Urinary bladder (tissue), 4 donors: ENCODE data around the gene RPL10A. TPM values are rescaled to one million over a fixed set of nuclear protein-coding genes. Genes with fewer than 3 reads are reported as not detected.

Experiments
- DNase-seq: peaks from one replicate; pipeline ENCODE4 v3.0.0-alpha.2; 2015; ENCODE audit errors: extremely low spot score
- H3K27ac ChIP-seq: one replicate; pipeline ENCODE4 v1.5.1; 2013; ENCODE audit warnings: low read depth, mild to moderate bottlenecking, moderate library complexity
- H3K36me3 ChIP-seq: one replicate; pipeline ENCODE4 v1.6.1; 2013; ENCODE audit warnings: mild to moderate bottlenecking, moderate library complexity; ENCODE audit not compliant: insufficient read depth
- H3K4me1 ChIP-seq: one replicate; pipeline ENCODE4 v1.6.1; 2013; ENCODE audit warnings: mild to moderate bottlenecking, moderate library complexity; ENCODE audit not compliant: insufficient read depth
- H3K4me3 ChIP-seq: one replicate; pipeline ENCODE4 v1.5.1; 2013; ENCODE audit warnings: low read depth, low read length
- WGBS: extraction: QIAGEN DNeasy Blood & Tissue Kit; methylation state at CpG from one replicate; pipeline ENCODE4 v1.1.7; 2013; 5-methylcytosine and 5-hydroxymethylcytosine counted together
- polyA plus RNA-seq: library from polyadenylated mRNA; stranded (reverse); fragments of 200-250 nt; gene quantifications from one replicate; pipeline ENCODE4 v1.2.3, GENCODE V29; 2013
- total RNA-seq: library from RNA; depleted of rRNA; stranded (reverse); fragments of >200 nt; gene quantifications from one replicate; pipeline ENCODE4 v1.2.3, GENCODE V29; 2014
- donor health status: healthy with polysubstance abuse.
- donor health status: healthy.

The RPL10A gene
- total and polyA plus RNA-seq, 2 donors: 2,015 to 2,572 TPM

DNA sequence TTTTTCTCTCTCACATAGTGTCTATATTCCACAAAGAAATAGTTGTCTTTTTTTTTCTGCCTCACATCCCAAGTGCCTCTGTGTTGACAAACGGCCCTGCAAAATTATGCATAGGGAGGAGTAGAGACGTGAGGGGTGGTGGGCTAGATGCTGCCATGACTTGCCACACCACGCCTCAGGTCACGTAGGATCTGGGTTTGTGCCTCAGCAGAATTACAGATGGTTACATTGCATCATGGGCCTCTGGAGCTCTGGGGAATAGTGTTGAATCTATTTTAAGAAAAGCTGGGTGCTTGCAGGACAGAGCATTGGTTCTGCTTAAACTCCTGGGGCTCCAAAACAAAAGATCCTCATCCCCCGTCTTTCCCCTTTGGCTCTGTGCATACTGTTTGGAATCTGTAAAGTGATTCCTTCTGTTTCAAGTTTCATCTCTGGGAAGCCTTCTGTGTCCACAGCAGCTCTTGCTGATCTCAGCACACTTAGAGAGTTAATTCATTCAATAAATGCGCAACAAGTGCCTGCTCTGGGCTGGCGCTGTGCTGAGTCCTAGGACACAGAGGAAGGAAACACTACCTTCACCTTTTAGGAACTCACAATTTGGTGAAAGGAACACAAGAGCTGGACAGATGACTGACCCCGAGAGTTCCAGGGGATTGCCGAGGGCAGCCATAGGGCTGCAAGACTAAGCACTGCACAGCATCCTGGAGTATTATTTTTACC lies 13.7 kb upstream of the RPL10A start:
- no peak overlapping the region for H3K4me3 ChIP-seq
- H3K27ac ChIP-seq: no peak overlapping the region
- no peaks in the 10 kb centered on the region for H3K36me3 ChIP-seq
- no peak for DNase-seq
- WGBS: 83% methylated on average over 9 of the region's 9 CpGs
- no peaks in the 10 kb centered on the region for H3K4me1 ChIP-seq

DNA sequence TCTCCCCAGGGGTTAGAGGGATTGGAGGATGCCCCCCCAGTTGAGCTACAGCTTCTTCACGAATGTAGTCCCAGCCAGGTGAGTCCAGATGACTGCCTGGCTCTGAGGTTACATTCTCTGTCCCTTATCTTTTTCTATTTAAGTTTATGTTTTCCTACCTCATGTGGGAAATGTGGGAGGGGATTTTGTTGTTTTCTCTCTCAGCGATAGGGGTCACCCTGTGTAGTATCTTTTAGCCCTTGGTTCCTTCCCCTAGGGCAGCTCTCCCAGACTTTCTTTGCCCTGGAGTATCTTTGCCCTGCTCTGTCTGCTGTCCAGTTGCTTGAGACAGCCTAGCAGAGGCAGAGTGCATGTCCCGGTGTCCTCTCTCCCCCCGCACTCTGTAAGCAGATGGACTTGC lies 10.3 kb upstream of the RPL10A start:
- H3K27ac ChIP-seq: no peak overlapping the region
- no peak for DNase-seq
- WGBS: 84% methylated on average over 4 of the region's 4 CpGs
- H3K36me3 ChIP-seq: no peaks in the 10 kb centered on the region
- no peak overlapping the region for H3K4me3 ChIP-seq
- no peaks in the 10 kb centered on the region for H3K4me1 ChIP-seq

DNA sequence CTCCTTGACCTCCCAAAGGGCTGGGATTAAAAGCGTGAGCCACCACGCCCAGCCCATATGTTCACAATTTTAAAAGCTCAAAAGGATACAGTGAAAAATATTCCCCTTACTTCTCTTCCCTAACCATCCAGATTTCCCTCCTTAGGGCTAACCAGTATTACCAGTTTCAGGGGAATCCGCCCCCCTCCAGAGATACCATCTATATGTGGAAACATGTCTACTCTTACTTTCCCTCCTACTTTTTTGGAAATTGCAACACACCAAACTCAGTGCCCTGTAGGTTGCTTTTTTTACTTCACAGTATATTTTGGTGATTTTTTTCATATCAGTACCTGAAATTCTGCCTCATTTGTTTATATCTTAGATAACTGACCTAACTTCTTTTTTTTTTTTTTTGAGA lies 6.9 kb upstream of the RPL10A start:
- H3K4me1 ChIP-seq: no peaks in the 10 kb centered on the region
- H3K36me3 ChIP-seq: no peaks in the 10 kb centered on the region
- no peak overlapping the region for H3K27ac ChIP-seq

DNA sequence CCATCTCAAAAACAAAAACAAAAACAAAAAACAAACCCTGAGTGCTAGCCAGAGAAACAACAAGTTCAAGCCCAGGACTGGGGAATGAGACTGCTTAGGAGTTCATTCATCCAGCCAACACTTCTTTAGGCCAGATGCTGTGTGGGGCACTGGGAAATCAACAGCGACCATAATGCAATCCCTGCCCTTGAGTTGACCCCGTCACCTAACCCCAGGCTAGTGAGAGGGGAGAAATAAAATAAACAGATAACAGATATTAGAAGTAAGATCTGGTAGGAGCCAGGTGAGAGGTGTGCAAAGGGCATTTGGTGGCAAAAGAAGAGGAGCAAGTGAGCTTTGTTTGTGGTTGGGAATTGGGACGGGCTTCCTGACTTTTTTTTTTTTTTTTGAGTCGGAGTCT lies 4.9 kb upstream of the RPL10A start:
- H3K4me1 ChIP-seq: no peaks in the 10 kb centered on the region
- H3K4me3 ChIP-seq: no peak overlapping the region
- H3K27ac ChIP-seq: no peak overlapping the region
- no peaks in the 10 kb centered on the region for H3K36me3 ChIP-seq
- no peak for DNase-seq
- 94% methylated on average over 4 of the region's 4 CpGs for WGBS

More for the DNA sequence above, 6.9 kb upstream of the RPL10A start:
- DNase-seq: no peak
- 83% methylated on average over 3 of the region's 3 CpGs for WGBS
- H3K4me3 ChIP-seq: no peak overlapping the region

DNA sequence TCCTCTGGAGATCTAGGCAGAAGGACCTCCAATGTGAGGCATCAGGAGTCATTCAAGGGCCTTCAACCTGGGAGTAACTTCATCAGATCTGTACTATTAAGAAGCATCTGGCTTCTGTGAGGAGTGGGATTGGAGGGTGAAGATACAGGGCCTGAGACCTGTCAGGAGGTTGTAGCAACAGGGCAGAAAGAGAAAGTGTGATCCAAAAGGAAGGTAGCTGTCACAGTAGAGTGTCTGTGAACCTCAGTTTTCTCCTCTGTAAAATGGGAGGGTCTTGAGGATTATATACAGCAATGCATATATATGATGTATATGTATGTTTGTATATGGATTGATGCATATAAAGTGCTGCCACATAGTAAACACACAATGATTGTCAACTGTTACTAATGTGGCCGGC lies 2.6 kb upstream of the RPL10A start:
- H3K36me3 ChIP-seq: no peaks in the 10 kb centered on the region
- DNase-seq: no peak
- no peaks in the 10 kb centered on the region for H3K4me1 ChIP-seq
- H3K4me3 ChIP-seq: no peak overlapping the region
- H3K27ac ChIP-seq: no peak overlapping the region
- 97% methylated on average over 1 of the region's 1 CpG for WGBS

DNA sequence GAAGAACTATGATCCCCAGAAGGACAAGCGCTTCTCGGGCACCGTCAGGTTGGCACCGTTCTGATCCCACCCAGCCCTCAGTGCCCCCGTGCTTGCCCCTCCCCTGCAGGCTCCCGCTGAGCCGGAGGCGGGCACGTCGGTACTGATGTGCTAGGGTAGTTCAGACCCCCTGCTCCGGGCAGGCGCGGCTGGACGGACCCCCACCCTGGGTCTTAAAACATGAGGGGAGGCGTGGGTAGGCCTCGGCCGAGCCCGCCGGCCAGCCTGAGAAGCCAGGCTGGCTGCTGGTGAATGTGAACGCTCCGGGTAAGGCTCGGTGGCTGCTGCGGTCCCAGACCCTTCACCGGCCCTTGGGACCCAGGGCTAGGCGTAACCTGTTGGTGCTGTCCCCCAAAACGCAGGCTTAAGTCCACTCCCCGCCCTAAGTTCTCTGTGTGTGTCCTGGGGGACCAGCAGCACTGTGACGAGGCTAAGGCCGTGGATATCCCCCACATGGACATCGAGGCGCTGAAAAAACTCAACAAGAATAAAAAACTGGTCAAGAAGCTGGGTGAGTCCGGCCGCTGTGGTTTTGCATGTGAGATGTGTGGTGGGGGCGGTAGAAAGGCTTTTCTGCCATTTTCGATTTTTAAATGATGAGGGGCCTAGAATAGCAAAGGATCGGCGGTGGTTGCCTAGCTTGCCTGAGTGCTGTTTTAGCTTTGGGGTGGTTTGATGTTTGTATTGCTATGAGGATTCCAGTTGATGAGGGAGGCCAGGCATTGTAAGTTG lies 964 bp downstream of the RPL10A start:
- 4% methylated on average over 37 of the region's 37 CpGs for WGBS
- DNase-seq: no peak
- Histone ChIP-seq H3K27ac (peak overlapping the region; percentile 91), H3K4me1 (no peaks in the 10 kb centered on the region), H3K4me3 (peak overlapping the region; percentile 71), H3K36me3 (no peaks in the 10 kb centered on the region)

DNA sequence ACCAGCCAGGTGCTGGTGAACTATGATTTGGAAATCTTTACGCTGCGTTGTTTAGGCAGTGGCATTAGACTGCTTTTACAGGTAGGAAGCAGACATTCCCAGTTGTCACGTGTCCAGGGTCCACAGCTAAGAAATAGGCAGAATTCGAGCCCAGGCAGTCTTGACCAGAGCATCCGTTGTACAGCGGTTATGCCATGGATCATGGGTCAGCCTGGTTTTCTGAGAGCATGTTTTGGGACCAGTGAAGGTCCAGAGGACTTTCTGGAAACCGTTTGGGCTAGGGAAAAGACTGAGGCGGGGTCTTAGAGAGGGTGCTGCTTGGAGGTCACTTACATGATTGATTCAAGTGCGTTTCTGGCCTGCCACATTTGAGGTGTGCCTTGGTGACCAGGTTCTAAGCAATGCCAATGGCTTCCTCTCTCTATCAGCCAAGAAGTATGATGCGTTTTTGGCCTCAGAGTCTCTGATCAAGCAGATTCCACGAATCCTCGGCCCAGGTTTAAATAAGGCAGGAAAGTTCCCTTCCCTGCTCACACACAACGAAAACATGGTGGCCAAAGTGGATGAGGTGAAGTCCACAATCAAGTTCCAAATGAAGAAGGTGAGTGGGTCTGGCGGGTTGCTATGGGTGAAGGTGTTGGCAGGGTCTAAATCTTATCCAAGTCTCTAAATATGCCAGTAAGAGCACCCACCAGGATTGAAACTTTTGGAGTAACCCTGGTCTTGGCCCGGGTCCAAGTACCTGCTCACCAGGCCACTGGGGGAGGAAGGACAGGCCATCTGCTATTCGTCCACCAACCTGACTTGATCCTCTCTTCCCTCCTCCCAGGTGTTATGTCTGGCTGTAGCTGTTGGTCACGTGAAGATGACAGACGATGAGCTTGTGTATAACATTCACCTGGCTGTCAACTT lies 1.8 kb downstream of the RPL10A start:
- H3K4me3 ChIP-seq: peak overlapping the region; percentile 71
- no peaks in the 10 kb centered on the region for H3K36me3 ChIP-seq
- 35% methylated on average over 18 of the region's 18 CpGs for WGBS
- H3K27ac ChIP-seq: no peak overlapping the region
- no peaks in the 10 kb centered on the region for H3K4me1 ChIP-seq
- DNase-seq: no peak

DNA sequence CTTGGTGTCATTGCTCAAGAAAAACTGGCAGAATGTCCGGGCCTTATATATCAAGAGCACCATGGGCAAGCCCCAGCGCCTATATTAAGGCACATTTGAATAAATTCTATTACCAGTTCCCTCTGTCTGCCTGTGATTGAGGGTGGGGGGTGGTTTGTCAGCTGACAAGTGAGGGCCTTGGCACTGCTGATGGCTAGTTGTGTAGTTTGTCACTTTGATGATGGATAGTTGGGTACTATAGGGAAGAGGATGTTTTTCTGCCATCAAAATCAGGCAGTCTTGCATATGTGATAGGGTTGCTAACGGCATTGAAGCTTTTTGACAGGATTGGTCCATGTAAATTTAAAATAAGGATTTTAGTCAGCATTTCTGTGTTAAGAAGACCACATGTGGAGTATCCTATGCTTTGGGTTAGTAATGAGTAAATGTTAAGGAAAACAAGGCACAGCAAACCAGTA lies 2.5 kb downstream of the RPL10A start:
- DNase-seq: no peak
- Histone ChIP-seq H3K4me1 (no peaks in the 10 kb centered on the region), H3K27ac (no peak overlapping the region), H3K36me3 (no peaks in the 10 kb centered on the region), H3K4me3 (no peak overlapping the region)
- 51% methylated on average over 3 of the region's 3 CpGs for WGBS

DNA sequence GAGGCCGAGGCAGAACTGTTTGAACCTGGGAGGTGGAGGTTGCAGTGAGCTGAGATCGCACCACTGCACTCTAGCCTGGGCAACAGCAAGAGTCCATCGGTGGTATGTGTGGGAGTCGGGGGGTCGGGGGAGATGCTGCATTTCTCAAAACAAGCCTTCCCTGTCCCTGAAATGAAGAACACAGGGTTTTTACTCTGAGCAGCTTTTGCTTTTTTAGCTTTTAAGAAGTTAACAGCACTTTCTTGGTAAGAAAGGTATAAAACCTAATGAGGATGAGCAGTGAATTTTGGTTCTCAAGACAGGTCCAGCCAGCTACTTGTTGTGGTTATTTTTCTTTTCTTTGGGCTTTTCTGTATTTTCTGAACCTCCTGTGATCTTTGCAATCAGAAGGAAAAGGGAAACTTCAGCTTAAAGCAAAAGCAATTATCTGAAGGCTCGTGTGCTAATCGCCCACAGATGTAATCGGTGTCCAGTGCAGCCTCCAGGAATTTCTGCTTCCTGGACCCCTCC lies 3.7 kb downstream of the RPL10A start:
- no peak for DNase-seq
- Histone ChIP-seq H3K36me3 (no peaks in the 10 kb centered on the region), H3K27ac (no peak overlapping the region), H3K4me3 (no peak overlapping the region), H3K4me1 (no peaks in the 10 kb centered on the region)
- WGBS: 52% methylated on average over 8 of the region's 8 CpGs

DNA sequence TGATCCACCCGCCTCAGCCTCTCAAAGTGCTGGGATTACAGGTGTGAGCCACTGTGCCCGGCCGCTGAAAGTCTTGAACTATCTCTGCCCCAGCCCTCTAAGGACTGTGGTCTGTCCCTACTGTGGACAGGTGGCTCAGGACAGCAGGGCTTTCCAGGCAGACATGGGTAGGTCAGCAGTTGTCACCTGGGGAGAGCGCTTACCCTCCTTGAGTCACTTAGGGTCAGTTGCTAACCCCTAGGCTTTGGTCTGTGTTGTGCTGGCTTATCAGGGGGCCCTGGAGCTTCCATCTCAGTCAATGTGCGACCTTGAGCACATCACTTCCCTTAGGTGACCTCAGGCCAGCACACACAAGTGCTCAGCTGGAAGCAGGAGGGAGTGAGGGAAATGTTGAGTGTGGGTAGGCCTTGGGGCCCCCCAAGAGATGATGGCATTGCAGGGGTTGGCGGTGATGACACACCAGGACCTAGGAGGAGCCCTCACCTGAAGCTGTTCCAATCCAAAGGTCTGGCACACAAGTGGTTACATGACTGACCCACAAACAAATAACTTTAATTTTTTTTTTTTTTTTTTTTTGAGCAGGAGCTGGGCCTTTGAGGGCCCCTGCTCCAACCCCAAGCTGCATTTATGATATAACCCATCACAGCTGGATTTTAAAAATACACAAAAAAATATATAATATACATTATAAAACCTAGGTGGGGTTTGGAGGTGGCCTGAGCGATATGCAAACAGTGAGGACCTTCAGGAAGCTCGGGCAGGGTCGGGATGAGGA lies 5.1 kb downstream of the RPL10A start:
- no peaks in the 10 kb centered on the region for H3K36me3 ChIP-seq
- no peak overlapping the region for H3K4me3 ChIP-seq
- H3K4me1 ChIP-seq: no peaks in the 10 kb centered on the region
- no peak overlapping the region for H3K27ac ChIP-seq
- DNase-seq: no peak
- 82% methylated on average over 9 of the region's 9 CpGs for WGBS

DNA sequence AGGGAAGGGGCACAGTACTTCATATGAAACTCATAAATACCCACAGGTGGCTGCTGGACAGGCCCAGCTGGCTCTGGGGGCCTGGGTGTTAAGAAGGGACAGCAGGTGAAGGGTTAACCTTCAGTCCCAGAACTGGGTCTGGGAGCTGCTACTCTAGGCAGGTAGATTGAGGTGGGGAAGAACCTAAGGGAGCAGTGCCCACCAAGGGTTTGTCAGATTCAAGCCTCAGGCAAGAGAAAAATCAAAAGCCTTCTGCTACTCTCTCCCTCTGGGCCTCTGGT lies 5.6 kb downstream of the RPL10A start:
- H3K27ac ChIP-seq: no peak overlapping the region
- DNase-seq: no peak
- no peaks in the 10 kb centered on the region for H3K36me3 ChIP-seq
- H3K4me1 ChIP-seq: no peaks in the 10 kb centered on the region
- no peak overlapping the region for H3K4me3 ChIP-seq

DNA sequence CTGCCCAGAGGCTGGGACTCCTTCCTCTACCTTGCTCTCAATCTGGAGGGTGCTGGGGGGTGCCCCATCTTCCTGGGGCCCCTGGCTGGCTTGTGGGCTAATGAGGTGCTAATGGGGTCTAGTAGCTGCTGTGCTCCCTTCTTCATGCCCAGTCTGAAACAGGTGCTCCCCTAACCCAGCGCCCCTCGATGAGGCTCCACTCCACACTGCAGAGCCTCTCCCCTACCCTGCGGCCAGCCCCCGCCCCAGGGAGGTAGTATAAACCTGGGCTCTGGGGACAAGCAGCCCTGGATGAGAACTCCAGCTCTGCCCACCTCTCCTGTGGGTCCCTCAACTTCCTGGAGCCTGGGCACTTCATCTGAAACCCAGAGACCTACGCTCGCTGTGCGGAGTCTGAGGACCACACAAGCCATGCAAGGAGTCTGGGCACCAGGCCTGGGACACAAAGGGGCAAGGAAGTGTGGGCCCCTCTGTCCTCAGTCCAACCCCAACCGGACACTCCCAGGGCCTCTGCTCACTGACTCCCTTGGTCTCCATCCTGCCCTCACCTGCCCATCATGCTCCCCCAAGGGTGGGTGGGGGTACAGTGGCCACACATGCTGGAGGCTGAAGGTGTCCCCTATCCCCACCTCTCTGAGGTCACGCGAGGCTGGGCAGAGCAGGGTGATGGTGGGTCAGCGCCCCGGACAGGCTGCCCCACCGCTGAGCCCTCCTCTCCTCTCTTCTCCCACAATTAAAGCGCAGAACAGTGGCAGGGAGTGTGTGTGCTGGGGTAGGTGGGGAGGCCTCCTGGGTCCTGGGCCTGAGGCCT lies 6.1 kb downstream of the RPL10A start:
- H3K36me3 ChIP-seq: no peaks in the 10 kb centered on the region
- no peak overlapping the region for H3K27ac ChIP-seq
- no peak for DNase-seq
- no peaks in the 10 kb centered on the region for H3K4me1 ChIP-seq
- whole genome bisulfite sequencing: 86% methylated on average over 14 of the region's 14 CpGs
- no peak overlapping the region for H3K4me3 ChIP-seq
